Cerebellar cortex (tissue), 1 donor: ENCODE measurements around the gene OR13C4.
"Not testable (repeated sequence)": the region's sequence is repeated elsewhere in the genome, so short reads cannot be mapped to it uniquely, and the experiment has no call there.

Source experiments
- DNase-seq: peaks from one replicate; pipeline ENCODE4 v3.0.0-alpha.2; 2015; ENCODE audit warnings: low spot score

The OR13C4 gene

DNA sequence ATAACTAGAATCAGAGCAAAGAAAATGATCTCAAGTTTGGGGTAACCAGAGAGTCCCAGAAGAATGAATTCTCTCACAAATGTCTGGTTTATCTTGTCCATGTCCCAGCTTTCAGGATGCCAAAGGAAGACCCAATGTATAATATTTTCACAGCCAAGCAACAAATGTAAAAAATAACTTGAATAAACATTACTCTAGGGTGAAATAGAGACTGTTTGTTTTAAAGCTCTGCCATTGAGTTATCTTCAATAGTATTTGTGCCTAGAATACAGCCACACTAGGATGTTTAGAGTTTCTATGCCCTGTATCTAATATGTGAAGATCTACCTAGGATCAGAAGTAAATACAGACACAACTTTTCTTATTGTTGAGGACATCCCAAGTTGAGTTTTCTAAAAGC is at the start of gene OR13C4:
OR13C4 (minus strand) TSS at position 101 of the 400 bp plus-strand sequence; CDS start at position 101, 0 bp downstream.
- no peak for DNase-seq

DNA sequence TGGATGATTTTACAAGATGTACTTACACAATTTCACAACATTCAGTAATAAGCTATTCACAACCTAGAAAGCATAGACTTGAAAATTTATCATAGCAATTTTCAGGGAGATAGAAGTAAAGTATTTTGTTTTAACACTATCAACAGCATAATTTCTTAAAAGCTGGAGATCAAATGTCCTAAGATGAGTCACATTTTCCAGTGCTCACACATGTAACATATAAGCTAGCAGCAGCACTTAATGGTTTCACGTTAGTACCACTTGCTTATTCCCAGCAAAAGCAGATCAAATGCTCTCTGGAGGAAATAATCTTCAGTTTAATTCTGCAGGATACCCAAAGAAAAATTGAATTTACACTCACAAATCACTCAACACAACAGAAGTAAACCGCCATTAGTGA is 48.4 kb upstream of the OR13C4 start:
- no peak for DNase-seq

DNA sequence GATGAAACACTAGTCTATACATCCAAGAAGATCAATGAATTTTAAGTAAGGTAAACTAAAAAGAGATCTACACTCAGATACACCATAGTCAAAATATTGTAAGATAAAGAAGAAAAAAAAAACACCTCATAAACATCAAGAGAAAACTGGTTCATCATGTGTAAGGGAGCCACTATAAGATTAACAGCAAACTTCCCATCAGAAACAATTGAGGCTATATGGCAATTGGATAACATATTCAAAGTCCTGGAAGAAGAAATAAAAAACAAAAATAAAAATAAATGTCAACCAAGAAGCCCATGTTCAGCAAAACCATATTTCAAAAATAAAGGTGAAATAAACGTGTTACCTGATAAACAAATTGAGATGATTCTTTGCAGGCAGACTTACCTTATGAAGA is 45.6 kb upstream of the OR13C4 start:
- DNase-seq, result no peak

DNA sequence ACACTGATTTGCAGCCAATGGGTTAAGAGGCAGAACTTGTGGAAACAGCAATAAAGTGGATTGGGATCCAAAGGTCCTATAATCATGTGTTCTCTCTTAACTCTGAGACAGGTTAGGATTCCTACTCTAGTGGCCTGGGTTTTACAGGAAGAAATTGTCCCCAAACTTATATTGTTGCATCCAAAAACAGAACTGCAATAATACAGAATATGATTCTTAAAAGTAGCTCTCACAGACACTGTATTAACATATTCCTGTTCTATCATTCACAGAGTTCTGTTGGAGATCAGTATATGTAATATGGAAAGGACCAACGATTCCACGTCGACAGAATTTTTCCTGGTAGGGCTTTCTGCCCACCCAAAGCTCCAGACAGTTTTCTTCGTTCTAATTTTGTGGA is 41.9 kb upstream of the OR13C4 start, which contains the start of gene OR13C8:
OR13C8 (plus strand) TSS at position 301 of the 400 bp plus-strand sequence; CDS start at position 301, 0 bp downstream.
- no peak for DNase-seq

DNA sequence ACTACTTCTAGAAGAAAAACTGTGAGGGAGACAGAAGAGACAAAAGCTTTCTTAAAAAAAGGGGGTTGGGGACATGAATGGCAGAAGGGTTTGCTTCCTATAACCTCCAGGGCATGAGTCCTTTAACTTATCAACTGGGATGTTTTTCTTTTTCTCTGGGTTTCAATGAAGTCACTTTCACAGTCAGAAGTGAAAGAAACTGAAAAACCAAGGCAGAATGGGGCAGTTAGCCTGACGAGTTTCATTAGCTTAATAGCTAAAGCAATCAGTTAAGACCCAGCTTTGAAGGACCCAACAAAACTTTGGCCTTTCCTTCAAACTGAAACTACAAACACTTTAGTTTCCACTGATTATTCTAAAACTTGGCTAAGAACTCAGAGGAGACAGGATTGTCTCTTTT is 37.3 kb upstream of the OR13C4 start:
- no peak for DNase-seq

DNA sequence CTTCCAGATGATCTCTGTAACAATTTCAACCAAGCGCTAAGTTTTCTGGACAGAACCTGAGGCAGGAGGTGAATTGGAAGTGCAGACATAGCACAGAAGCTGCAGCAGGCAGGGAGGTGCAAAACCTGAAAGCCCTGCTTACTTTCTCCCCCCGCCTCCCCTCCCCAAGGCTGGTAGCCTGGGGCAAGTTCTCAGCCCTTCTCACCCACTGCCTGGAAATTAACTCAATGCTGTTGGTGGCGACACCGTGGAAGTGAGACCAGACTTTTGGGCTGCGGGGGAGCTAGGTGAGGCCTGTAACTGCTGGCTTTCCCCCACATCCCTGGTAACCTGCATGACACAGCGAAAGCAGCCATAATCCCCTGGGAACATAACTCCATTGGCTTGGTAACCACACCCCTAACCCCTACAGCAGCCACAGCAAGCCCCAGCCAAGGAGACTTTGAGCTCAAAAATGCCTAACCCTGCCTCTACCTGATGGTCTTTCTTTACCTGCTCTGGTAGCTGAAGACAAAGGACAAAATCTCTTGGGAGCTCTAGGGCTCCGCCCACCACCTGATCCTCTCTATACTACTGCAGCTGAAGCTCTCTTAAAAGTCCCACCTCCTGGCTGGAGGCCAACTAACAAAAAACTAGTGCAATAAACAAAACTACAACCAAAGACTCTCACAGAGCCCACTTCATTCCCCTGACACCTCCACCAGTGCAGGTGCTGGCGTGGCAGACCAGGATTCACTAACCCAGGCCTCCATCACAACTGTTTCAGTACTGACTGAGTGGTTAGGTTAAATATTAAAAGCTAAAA is 30.0 kb upstream of the OR13C4 start:
- no peak for DNase-seq

DNA sequence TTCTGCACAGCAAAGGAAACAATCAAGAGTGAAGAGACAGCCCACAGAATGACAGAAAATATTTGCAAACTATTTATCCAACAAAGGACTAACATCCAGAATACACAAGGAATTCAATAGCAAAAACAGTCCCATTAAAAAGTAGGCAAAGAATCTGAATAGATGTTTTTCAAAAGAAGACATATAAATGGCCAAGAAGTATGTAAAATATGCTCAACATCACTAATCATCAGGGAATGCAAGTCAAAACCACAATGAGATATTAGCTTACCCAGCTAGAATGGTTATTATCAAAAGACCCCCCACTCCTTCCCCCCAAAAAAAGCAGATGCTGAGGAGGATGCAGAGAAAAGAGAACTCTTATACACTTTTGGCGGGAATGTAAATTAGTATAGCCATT is 28.5 kb upstream of the OR13C4 start:
- DNase-seq, result no peak

DNA sequence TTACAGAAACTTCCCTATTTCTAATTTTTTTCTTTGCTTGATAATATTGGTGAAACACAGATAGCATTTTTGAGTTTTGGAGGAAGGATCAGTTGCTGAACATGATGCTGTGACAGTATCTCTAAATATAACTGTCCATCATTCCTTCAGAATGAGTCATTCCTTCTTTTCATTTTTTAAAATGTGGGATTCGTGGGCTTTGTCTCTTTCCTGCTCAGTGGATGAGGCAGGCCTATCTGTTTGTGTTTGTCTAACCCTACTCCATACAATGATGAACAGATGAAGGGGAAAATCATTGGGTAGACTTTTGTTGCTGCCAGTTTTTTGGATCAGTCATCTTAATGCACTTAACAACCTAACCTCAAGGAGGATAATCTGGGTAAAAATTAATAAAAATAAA is 26.3 kb upstream of the OR13C4 start:
- no peak for DNase-seq

DNA sequence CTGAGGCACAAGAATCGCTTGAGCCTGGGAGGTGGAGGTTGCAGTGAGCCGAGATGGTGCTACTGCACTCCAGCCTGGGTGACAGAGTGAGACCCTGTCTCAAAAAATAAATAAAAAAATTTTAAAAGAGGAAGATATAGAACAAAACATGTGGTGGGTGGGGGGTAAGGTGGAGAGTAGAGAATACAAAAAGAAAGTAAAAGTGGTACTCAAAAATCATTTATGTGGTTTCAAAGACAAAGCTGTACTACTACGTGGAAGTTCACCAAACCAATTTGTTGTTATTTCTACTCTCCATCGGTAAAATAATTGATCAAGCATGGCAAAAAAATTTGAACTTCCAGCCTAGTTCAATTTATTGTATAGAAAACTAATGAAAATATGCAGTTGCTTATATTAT is 17.6 kb upstream of the OR13C4 start:
- no peak for DNase-seq

DNA sequence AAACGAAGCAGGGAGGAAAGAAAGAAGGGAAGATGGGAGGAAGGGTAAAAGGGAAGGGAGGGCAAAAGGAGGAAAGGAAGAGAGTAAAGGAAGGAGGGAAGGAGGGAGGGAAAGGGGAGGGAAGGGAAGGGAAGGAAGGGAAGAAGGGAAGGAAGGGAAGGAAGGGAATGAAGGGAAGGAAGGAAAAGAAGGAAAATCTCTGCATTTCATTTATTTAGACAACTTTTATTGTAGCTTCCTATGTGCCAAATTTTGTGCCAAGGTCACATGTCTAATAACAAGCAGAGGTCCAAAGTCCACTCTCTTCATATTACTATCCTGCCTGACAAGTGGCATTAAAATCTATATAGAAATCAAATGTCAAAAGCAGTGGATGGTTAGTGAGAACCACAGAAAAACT is 12.3 kb upstream of the OR13C4 start:
- DNase-seq, result no peak

DNA sequence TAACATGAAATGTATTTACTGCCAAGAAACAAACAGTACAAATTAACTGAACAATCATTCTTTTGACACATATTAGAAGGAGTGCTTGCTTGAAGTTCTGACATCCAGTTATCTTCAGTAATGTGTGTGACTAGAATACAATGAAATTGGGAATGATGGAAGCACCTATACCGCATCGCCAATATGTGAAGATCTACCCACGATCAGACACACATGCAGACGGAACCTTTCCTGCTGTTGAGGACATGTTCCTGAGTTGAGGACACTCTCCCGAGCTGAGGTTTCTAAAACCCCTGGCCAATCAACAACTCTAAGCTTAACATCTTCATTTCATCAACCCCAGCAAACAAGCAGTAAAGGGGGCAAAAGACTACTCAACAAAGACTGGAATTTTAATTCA is 9.7 kb upstream of the OR13C4 start, which contains the start of gene OR13C3:
OR13C3 (minus strand) TSS at position 101 of the 400 bp plus-strand sequence. CDS start 133 bp downstream, outside the sequence.
- no peak for DNase-seq

DNA sequence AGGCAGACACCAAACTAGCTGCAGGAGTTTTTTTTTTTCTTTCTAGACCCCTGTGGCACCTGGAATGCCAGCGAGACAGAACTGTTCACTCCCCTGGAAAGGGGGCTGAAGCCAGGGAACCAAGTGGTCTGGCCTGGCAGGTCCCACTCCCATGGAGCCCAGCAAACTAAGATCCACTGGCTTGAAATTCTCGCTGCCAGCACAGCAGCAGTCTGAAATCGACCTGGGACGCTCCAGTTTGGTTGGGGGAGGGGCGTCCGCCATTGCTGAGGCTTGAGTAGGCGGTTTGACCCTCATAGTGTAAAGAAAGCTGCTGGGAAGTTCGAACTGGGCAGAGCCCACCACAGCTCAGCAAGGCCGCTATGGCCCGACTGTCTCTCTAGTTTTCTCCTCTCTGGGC is 6.8 kb downstream of the OR13C4 start:
- DNase-seq, result not testable (repeated sequence)

DNA sequence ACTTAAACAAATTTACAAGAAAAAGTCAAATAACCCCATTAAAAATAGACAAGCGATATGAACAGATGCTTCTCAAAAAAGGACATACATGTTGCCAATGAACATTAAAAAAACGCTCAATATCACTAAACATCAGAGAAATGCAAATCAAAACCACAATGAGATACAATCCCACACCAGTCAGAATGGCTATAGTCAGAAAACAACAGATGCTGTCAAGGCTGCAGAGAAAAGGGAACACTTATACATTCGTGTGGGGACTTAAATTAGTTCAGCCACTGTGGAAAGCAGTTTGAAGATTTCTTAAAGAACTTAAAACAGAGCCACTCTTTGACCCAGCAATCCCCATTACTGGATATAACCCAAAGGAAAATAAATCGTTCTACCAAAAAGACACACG is 12.1 kb downstream of the OR13C4 start:
- no peak for DNase-seq

DNA sequence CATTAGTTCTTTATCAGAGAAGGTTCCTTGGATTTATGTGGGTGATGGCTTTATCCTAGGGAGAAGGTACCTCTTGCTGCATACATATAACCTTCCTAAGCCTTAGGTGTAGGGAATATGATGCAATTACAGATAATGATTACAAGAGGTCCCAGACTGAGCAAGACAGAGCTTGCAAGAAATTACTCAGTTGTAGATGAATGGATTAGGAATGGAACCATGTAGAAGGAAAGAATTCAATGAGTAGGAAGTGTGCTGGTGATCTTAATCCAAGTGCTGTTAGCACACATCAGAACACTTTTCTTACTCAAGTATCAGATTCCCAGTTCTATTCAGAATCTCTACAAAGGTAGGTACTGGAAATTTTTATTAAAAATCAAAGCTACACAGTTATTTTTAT is 20.4 kb downstream of the OR13C4 start:
- DNase-seq, result no peak

DNA sequence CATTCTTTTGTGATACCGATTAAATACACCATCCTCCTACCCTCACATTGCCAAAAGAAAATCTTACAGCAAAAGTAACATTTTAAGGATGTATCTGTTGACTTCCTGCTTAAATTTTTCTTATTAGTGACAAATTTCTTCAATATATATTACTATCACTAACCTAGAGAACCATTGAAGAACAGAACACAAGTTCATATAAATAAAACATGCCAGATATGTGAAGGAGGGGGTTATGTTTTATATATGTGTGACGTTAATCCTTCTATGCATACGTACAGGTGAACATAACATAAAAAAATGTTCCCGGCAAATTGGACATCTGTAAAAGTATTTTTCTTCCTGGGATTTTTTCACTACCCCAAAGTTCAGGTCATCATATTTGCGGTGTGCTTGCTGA is 23.0 kb downstream of the OR13C4 start, which contains the start of gene OR13F1:
OR13F1 (plus strand) TSS at position 301 of the 400 bp plus-strand sequence; CDS start at position 301, 0 bp downstream.
- no peak for DNase-seq

DNA sequence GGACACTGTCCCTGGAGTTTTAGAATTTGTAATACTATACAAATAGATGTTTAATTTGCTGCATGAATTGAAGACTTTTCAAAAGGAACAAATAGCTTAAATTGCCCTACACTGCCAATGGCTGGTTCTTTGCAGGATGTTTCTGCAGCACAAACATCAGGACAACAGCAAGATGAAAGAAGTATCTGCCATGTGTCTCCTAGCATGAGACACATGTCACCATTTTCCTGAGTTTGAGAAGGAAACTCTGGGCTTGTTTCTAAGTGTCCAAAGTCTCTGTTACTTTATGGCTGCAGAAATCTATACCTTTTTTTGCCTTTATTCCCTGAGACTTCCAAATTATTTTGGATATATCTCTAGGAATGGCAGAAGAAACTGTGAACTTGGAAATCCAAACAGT is 23.6 kb downstream of the OR13C4 start:
- DNase-seq, result no peak

DNA sequence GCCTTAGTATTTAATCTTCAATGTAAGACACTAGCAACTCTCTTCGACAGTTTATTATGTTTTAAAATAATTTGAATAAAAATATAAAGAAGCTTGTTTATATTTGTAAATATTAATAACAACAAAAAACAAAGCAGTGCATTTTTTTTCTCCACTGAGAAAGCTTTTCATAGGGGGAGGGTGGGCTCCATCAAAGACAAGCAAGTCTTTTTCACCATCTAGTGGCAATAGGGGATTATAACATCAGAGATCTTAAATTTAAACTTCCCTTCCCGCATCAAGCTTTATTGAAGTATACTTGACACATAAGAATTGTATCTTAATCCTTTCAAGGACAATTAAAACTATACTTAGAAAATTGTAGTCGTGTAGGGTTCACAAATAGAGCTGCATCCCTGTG is 32.2 kb downstream of the OR13C4 start:
- no peak for DNase-seq

DNA sequence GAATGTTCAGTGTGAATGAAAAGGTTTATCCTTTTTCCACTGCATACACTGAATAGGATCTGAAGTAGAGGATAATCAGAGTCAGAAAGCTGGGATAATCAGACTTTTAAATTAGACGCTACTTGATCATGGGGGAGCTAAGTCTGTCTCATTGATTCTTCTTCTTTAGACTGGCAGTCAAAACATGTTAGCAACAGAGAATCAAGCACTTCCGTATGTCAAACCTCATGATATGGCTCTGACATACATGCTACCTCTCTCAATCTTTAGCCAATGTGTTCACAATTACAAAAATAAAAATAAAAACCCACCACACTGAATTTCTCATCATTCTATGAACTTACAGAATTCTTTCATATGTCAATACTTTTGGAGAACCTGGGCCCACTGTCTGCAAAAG is 42.0 kb downstream of the OR13C4 start:
- no peak for DNase-seq

DNA sequence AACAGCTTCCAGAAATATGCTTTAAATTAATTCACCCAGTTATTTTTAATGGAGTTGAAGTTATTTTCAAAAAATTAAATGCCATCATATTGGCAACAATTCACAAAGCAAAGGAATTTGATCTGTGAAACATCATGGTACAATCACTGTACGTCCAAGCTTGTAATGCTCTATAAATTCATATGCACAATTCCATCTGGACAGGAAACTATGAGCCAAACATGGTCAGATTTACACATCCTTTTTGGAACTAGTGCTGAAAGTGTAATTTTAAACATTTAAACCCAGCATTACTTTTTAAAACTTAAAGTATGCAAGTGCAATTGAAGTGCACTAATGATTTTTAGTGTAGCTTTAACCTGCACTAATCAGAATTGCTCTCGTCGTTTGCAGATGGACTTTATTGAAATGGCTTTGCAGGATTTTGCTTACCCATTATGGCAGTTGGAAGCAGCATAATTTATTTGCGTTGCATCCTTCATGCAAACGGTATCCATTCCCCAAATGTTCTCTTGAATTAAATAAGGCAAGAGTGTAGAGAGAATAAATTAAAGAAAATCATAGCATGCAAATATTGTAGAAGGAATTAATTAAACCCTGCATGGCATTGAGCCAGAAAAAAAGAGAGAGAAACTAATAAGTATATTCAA is 44.0 kb downstream of the OR13C4 start:
- DNase-seq, result no peak
